ENCODE results near the gene SLC25A10. TPM values are rescaled to one million over a fixed set of nuclear protein-coding genes. Genes with fewer than 3 reads are reported as not detected.

The SLC25A10 gene
- total and polyA plus RNA-seq, 2 of the 8 experiments (the other 6 are each of a cell fraction or from before 2014, with no cell fraction given), result 22.2 to 43.0 TPM

GRCh38 chr17:81665205-81666091 lies 46.6 kb upstream of the SLC25A10 start:
- Histone ChIP-seq H4K20me1 (replicated peaks in 1 of 2; ENCODE audit: control insufficient read depth in 1 of 2, insufficient read depth in 2 of 2, low read length in 2 of 2) (peaks cover 6 to 7% of the 10 kb centered on the region in 2 experiments), H3K36me3 (ENCODE audit: control insufficient read depth in 2 of 4, insufficient read depth in 4 of 4, low read length in 3 of 4) (peaks cover 7 to 26% (median 17%) of the 10 kb centered on the region in 4 experiments; a peak in 7 of 8 replicates), H3K79me1 (ENCODE audit: low read depth, low read length) (peaks cover 8% of the 10 kb centered on the region), H3K79me2 (ENCODE audit: control insufficient read depth in 1 of 2, insufficient read depth in 2 of 2, low read length in 2 of 2) (peaks cover 0 to 24% of the 10 kb centered on the region in 2 experiments; a peak in 2 of 4 replicates), H4K91ac (replicated peaks; ENCODE audit: insufficient read length, low read length) (no peak overlapping the region), H3K4me1 (replicated peaks in 1 of 4; ENCODE audit: control insufficient read depth in 3 of 4, insufficient read depth in 4 of 4, low read length in 3 of 4) (peaks cover 3 to 11% (median 8%) of the 10 kb centered on the region in 4 experiments), H2BK15ac (ENCODE audit: low read length) (no peak overlapping the region), H3K23ac (ENCODE audit: insufficient read length) (no peak overlapping the region), H2BK20ac (ENCODE audit: low read length) (no peak overlapping the region), H4K5ac (ENCODE audit: insufficient read length, low read depth, low read length) (peak overlapping the region; percentile 38), H3K9me3 (ENCODE audit: insufficient read depth in 2 of 2, low read depth in 1 of 2, low read length in 1 of 2) (no peaks in the 10 kb centered on the region), H2BK120ac (replicated peaks; ENCODE audit: low read depth, low read length) (no peak overlapping the region), H3K4ac (replicated peaks; ENCODE audit: insufficient read length, low read depth, low read length) (peak overlapping the region; percentile 63), H3K9ac (replicated peaks in 1 of 4; ENCODE audit: extremely low read depth in 1 of 4, low read depth in 3 of 4, low read length in 3 of 4) (peak overlapping the region in 3 of 4 experiments; percentile 42 to 86 (median 85); a peak in 6 of 7 replicates), H3K4me2 (ENCODE audit: insufficient read depth in 1 of 2, low read depth in 2 of 2, low read length in 2 of 2) (peak overlapping the region; percentile 77 to 84), H3K56ac (replicated peaks; ENCODE audit: insufficient read length, low read depth, low read length) (no peak overlapping the region), H2AFZ (ENCODE audit: low read length) (no peak overlapping the region), H4K8ac (ENCODE audit: extremely low read depth, insufficient read depth, low read length) (peak overlapping the region; percentile 92), H3K4me3 (ENCODE audit: extremely low read depth in 1 of 4, insufficient read depth in 2 of 4, low read depth in 3 of 4, low read length in 4 of 4) (peak overlapping the region; percentile 62 to 95 (median 88)), H3K18ac (ENCODE audit: extremely low read depth, low read length) (peak overlapping the region; percentile 65; the same call in 1 of the 2 replicates), H3K27me3 (replicated peaks in 1 of 4; ENCODE audit: control insufficient read depth in 3 of 4, extremely low read depth in 1 of 4, insufficient read depth in 3 of 4, low read length in 3 of 4) (no peaks in the 10 kb centered on the region), H3K23me2 (ENCODE audit: low read depth, low read length) (peaks cover 4% of the 10 kb centered on the region; the same call in 1 of the 2 replicates), H2BK5ac (ENCODE audit: low read depth, low read length) (peak overlapping the region; percentile 85; the same call in 1 of the 2 replicates), H2BK12ac (ENCODE audit: low read depth, low read length) (peak overlapping the region; percentile 29; the same call in 1 of the 2 replicates), H2AK5ac (ENCODE audit: low read depth, low read length) (no peak overlapping the region; the same call in 1 of the 2 replicates), H3K14ac (ENCODE audit: insufficient read length) (no peak overlapping the region), H3K27ac (ENCODE audit: low read depth, low read length) (0 out of 2 replicates have a peak overlapping the region, but pooled peaks have one; percentile 44)
- ChIA-PET CTCF (ENCODE audit: partially characterized antibody) (interaction anchor here (0.6 to 1.4 kb wide), 6 partner anchors 10 to 330 kb away, joined by 3 to 5 read pairs (median 3); no protein-coding TSS in a partner anchor), POLR2A (ENCODE audit: partially characterized antibody) (interaction anchor here (0.9 to 4.4 kb wide), 14 partner anchors 9 to 197 kb away, joined by 3 to 23 read pairs (median 4); partner anchors contain the start of genes ARL16, HGS, MCRIP1 and MRPL12)
- TF ChIP-seq YY1 (IDR thresholded peaks at IDR 0.05; ENCODE audit: low read depth, low read length) (peak; percentile 48; the same call in 1 of the 2 replicates), GTF2F1 (IDR thresholded peaks at IDR 0.05; ENCODE audit: borderline replicate concordance, low read depth, low read length) (no peak), MAX (IDR thresholded peaks at IDR 0.05) (peak; percentile 92), E2F6 (IDR thresholded peaks at IDR 0.05) (peak; percentile 81)
- 85% methylated on average over 30 of the region's 30 CpGs; no CpG with 5 or more reads in 1 of the 2 experiments for WGBS, 2 experiments (ENCODE audit: extremely low coverage in 1 of 2, insufficient coverage in 1 of 2, insufficient read length in 1 of 2, insufficient replicate concordance in 2 of 2, low coverage in 1 of 2, low lambda C conversion rate in 2 of 2, missing lambda C conversion rate in 1 of 2)
- DNase-seq (ENCODE audit: low read depth in 1 of 2, low spot score in 2 of 2) (no peak), FAIRE-seq (no peak)

Measured in H1 (cell line).